Glutamatergic neuron (in vitro differentiated cells): ENCODE measurements around the gene RAET1E. TPM values are rescaled to one million over a fixed set of nuclear protein-coding genes. Genes with fewer than 3 reads are reported as not detected.

Experiments
- DNase-seq: peaks from one replicate; pipeline ENCODE4 v3.0.0; 2022
- H3K27ac Mint-ChIP-seq: one replicate; pipeline ENCODE4 v1.8.0; 2020; ENCODE audit warnings: mild to moderate bottlenecking, mixed read lengths, inconsistent platforms; ENCODE audit not compliant: unreplicated experiment
- H3K27me3 Mint-ChIP-seq: one replicate; pipeline ENCODE4 v1.8.0; 2020; ENCODE audit warnings: mild to moderate bottlenecking, moderate library complexity, mixed read lengths, inconsistent platforms; ENCODE audit not compliant: unreplicated experiment
- H3K36me3 Mint-ChIP-seq: one replicate; pipeline ENCODE4 v1.8.0; 2020; ENCODE audit warnings: mild to moderate bottlenecking, mixed read lengths, inconsistent platforms; ENCODE audit not compliant: unreplicated experiment
- H3K4me1 Mint-ChIP-seq: one replicate; pipeline ENCODE4 v1.8.0; 2020; ENCODE audit warnings: mild to moderate bottlenecking, low read depth, mixed read lengths, inconsistent platforms; ENCODE audit not compliant: unreplicated experiment
- H3K4me3 Mint-ChIP-seq: one replicate; pipeline ENCODE4 v1.8.0; 2020; ENCODE audit warnings: mild to moderate bottlenecking, mixed read lengths, inconsistent platforms; ENCODE audit not compliant: unreplicated experiment
- H3K9me3 Mint-ChIP-seq: one replicate; pipeline ENCODE4 v1.8.0; 2020; ENCODE audit warnings: mild to moderate bottlenecking, moderate library complexity, mixed read lengths, inconsistent platforms; ENCODE audit not compliant: unreplicated experiment
- total RNA-seq: library from RNA; stranded (reverse); fragmentation: NEBNext Ultra II Directional; extraction: Animal tissue kit (Norgen Biotek cat#: 25700); gene quantifications from one replicate; pipeline ENCODE4 v1.2.1, GENCODE V29; 2021; ENCODE audit not compliant: unreplicated experiment
- TF ChIP-seq, protein P1 (sequence below): fragments of 200-600 bp; sonication (generic); IDR thresholded peaks from one replicate; pipeline ENCODE4 v1.5.0; 2021; ENCODE audit not compliant: partially characterized antibody, unreplicated experiment

Gene RAET1E
- total RNA-seq, 1 donor from 2014 or later = not detected

- H3K36me3 Mint-ChIP-seq = no peaks in the 10 kb centered on the region
- H3K9me3 Mint-ChIP-seq = peaks cover 4% of the 10 kb centered on the region
Observed at GRCh38 chr6:149859938-149860337, 38.0 kb downstream of the RAET1E start.

DNA sequence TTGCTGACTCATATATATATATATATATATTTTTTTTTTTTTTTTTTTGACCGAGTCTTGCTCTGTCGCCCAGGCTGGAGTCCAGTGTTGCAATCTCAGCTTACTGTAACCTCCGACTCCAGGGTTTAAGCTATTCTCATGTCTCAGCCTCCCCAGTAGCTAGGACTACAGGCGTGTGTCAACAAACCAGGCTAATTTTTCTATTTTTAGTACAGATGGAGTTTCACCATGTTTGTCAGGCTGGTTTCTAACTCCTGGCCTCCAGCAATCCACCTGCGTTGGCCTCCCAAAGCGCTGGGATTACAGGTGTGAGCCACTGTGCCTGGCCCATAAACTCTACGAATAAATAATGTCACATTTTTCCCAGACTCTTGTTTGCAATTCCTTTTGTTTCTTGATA, 38.5 kb downstream of the RAET1E start:
- H3K36me3 Mint-ChIP-seq = no peaks in the 10 kb centered on the region
- peaks cover 4% of the 10 kb centered on the region for H3K9me3 Mint-ChIP-seq
- no peak overlapping the region for H3K27ac Mint-ChIP-seq
- H3K4me1 Mint-ChIP-seq = peaks cover 2% of the 10 kb centered on the region
- DNase-seq = no peak
- H3K4me3 Mint-ChIP-seq = no peak overlapping the region
- TF ChIP-seq, protein P1, sequence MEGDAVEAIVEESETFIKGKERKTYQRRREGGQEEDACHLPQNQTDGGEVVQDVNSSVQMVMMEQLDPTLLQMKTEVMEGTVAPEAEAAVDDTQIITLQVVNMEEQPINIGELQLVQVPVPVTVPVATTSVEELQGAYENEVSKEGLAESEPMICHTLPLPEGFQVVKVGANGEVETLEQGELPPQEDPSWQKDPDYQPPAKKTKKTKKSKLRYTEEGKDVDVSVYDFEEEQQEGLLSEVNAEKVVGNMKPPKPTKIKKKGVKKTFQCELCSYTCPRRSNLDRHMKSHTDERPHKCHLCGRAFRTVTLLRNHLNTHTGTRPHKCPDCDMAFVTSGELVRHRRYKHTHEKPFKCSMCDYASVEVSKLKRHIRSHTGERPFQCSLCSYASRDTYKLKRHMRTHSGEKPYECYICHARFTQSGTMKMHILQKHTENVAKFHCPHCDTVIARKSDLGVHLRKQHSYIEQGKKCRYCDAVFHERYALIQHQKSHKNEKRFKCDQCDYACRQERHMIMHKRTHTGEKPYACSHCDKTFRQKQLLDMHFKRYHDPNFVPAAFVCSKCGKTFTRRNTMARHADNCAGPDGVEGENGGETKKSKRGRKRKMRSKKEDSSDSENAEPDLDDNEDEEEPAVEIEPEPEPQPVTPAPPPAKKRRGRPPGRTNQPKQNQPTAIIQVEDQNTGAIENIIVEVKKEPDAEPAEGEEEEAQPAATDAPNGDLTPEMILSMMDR = no peak
- H3K27me3 Mint-ChIP-seq = peaks cover 3% of the 10 kb centered on the region

More at GRCh38 chr6:149859938-149860337, 38.0 kb downstream of the RAET1E start:
- peaks cover 2% of the 10 kb centered on the region for H3K4me1 Mint-ChIP-seq
- no peak for DNase-seq
- H3K27ac Mint-ChIP-seq = no peak overlapping the region
- no peak overlapping the region for H3K4me3 Mint-ChIP-seq
- TF ChIP-seq, protein P1 = no peak
- peaks cover 3% of the 10 kb centered on the region for H3K27me3 Mint-ChIP-seq

DNA sequence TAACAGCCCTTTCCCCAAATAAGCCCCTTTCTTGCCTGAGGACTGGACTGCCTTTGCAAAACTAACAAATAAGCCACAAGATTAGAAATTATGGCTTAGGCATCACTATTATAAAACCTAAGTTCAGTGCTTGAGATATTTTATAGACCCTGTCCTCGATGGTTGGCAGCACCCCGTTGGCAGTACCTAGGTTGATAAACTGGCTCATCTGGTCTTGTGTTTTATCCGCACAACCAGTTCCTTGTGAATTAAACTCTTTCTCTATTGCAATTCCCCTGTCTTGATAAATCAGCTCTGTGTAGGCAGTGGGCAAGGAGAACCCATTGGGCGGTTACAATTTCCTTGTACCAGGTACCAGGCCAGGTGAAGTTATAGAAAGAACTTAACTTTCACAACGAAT, 40.4 kb downstream of the RAET1E start:
- no peaks in the 10 kb centered on the region for H3K27me3 Mint-ChIP-seq
- TF ChIP-seq, protein P1 = no peak
- no peak overlapping the region for H3K27ac Mint-ChIP-seq
- peaks cover 2% of the 10 kb centered on the region for H3K4me1 Mint-ChIP-seq
- no peak for DNase-seq
- no peaks in the 10 kb centered on the region for H3K9me3 Mint-ChIP-seq
- no peak overlapping the region for H3K4me3 Mint-ChIP-seq
- H3K36me3 Mint-ChIP-seq = no peaks in the 10 kb centered on the region

GRCh38 chr6:149856256-149856994, 41.5 kb downstream of the RAET1E start:
- DNase-seq = no peak
- Mint-ChIP-seq H3K9me3 (no peaks in the 10 kb centered on the region), H3K27me3 (no peaks in the 10 kb centered on the region), H3K4me1 (peaks cover 2% of the 10 kb centered on the region), H3K36me3 (peaks cover 3% of the 10 kb centered on the region), H3K4me3 (no peak overlapping the region), H3K27ac (no peak overlapping the region)
- TF ChIP-seq, protein P1 = no peak

GRCh38 chr6:149855741-149856140, 42.2 kb downstream of the RAET1E start:
- H3K27ac Mint-ChIP-seq = no peak overlapping the region
- TF ChIP-seq, protein P1 = no peak
- H3K4me1 Mint-ChIP-seq = no peaks in the 10 kb centered on the region
- peaks cover 9% of the 10 kb centered on the region for H3K36me3 Mint-ChIP-seq
- no peak for DNase-seq
- H3K9me3 Mint-ChIP-seq = no peaks in the 10 kb centered on the region
- no peak overlapping the region for H3K4me3 Mint-ChIP-seq
- H3K27me3 Mint-ChIP-seq = no peaks in the 10 kb centered on the region
